HCT116 (cell line): Measurements from ENCODE around the gene METTL6. TPM values are rescaled to one million over a fixed set of nuclear protein-coding genes. Genes with fewer than 3 reads are reported as not detected.

Experiments used
- ATAC-seq: fragments of 200-7000 bp; cut with Tn5 transposase; 2 replicates; pipeline ENCODE4 v1.9.1; 2020; ENCODE audit warnings: mild to moderate bottlenecking, moderate library complexity
- BruUV-seq: library from RNA; stranded (reverse); fragments of 400-500 nt; replicated peaks from 2 replicates; lab custom pipeline; 2021; lab: Mats Ljungman, UMichigan
- CTCF ChIA-PET: fragments of 300-600 bp; sonication (Branson Sonifier 250); formaldehyde crosslinking; loops from one replicate; lab custom pipeline; 2021; ENCODE audit warnings: antibody characterized with exemption; lab: Charles Lee
- POLR2A ChIA-PET: fragments of 300-600, 350-600 bp; sonication (Branson Sonifier 250); formaldehyde crosslinking; loops from one replicate; lab custom pipeline; 2021; ENCODE audit warnings: antibody characterized with exemption; lab: Charles Lee
- RAD21 ChIA-PET, 2 experiments: fragments of 300-600 bp; sonication (Branson Sonifier 250); formaldehyde crosslinking; loops; one replicate each; lab custom pipeline; 2023; ENCODE audit warnings: low total read pairs in 2 of 2; ENCODE audit not compliant: uncharacterized antibody in 2 of 2, unreplicated experiment in 2 of 2, low non-redundant PET in 1 of 2; lab: Charles Lee
- DNase-seq: peaks from one replicate; pipeline ENCODE4 v3.0.0-alpha.2; 2010; ENCODE audit warnings: low read depth, low spot score
- H2AFZ ChIP-seq: fragments of 200-600 bp; shearing (Covaris generic), sonication (generic); 2 replicates; pipeline ENCODE4 v1.6.1; 2017; ENCODE audit warnings: low read depth, mixed run types, mixed read lengths, antibody characterized with exemption, low read length; ENCODE audit not compliant: poor library complexity, severe bottlenecking
- H3K27ac ChIP-seq: 2 replicates; pipeline ENCODE4 v1.5.1; 2012; ENCODE audit warnings: low read depth, low read length
- H3K27me3 ChIP-seq: fragments of 200-600 bp; sonication (generic); 2 replicates; pipeline ENCODE4 v1.6.1; 2016; ENCODE audit warnings: mixed run types, low read length, mixed read lengths; ENCODE audit not compliant: insufficient read depth
- H3K36me3 ChIP-seq, 2 experiments: fragments of 200-500 bp in 1 of 2; fragments of 200-600 bp in 1 of 2; sonication (Bioruptor generic) in 1 of 2; sonication (generic) in 1 of 2; 2 replicates each; pipeline versions ENCODE4 v1.5.1 to v1.6.1; 2014 to 2016; ENCODE audit warnings: low read length in 2 of 2, inconsistent platforms in 1 of 2, mixed read lengths in 1 of 2, mixed run types in 1 of 2; ENCODE audit not compliant: insufficient read depth in 2 of 2, control insufficient read depth in 1 of 2
- H3K4me1 ChIP-seq, 2 experiments: fragments of 200-600 bp in 1 of 2; sonication (generic) in 1 of 2; 2 replicates each; pipeline versions ENCODE4 v1.5.1 to v1.6.1; 2012 to 2017; ENCODE audit warnings: low read length in 2 of 2, inconsistent platforms in 1 of 2, mild to moderate bottlenecking in 1 of 2, mixed read lengths in 1 of 2, mixed run types in 1 of 2, moderate library complexity in 1 of 2; ENCODE audit not compliant: insufficient read depth in 2 of 2, control insufficient read depth in 1 of 2
- H3K4me2 ChIP-seq: fragments of 200-600 bp; sonication (generic); 2 replicates; pipeline ENCODE4 v1.6.1; 2017; ENCODE audit warnings: mixed run types, low read length, mixed read lengths
- H3K4me3 ChIP-seq, 2 experiments: fragments of 200-600 bp in 1 of 2; sonication (generic) in 1 of 2; replicated peaks in 1 of 2; 2 replicates each; pipeline ENCODE4 v1.5.1; 2011 to 2016; ENCODE audit warnings: low read length in 2 of 2, control low read depth in 1 of 2, low read depth in 1 of 2, mild to moderate bottlenecking in 1 of 2, mixed read lengths in 1 of 2, mixed run types in 1 of 2
- H3K79me2 ChIP-seq: fragments of 200-600 bp; sonication (generic); 2 replicates; pipeline ENCODE4 v1.6.1; 2017; ENCODE audit warnings: mild to moderate bottlenecking, mixed run types, low read length, moderate library complexity, mixed read lengths; ENCODE audit not compliant: insufficient read depth
- H3K9ac ChIP-seq: fragments of 200-600 bp; sonication (generic); 2 replicates; pipeline ENCODE4 v1.6.1; 2016; ENCODE audit warnings: low read length, mixed read lengths
- H3K9me2 ChIP-seq: fragments of 200-600 bp; sonication (generic), shearing (Covaris generic); 2 replicates; pipeline ENCODE4 v1.6.1; 2017; ENCODE audit warnings: mixed run types, mild to moderate bottlenecking, moderate library complexity; ENCODE audit not compliant: insufficient read depth
- H3K9me3 ChIP-seq, 2 experiments: fragments of 200-500 bp in 1 of 2; fragments of 200-600 bp in 1 of 2; sonication (Bioruptor generic) in 1 of 2; sonication (generic) in 1 of 2; 2 replicates each; pipeline ENCODE4 v1.6.1; 2014 to 2017; ENCODE audit warnings: low read length in 2 of 2, mixed read lengths in 2 of 2, inconsistent platforms in 1 of 2, low read depth in 1 of 2, mild to moderate bottlenecking in 1 of 2, mixed run types in 1 of 2, moderate library complexity in 1 of 2; ENCODE audit not compliant: control insufficient read depth in 1 of 2, insufficient read depth in 1 of 2
- H4K20me1 ChIP-seq: fragments of 200-600 bp; sonication (generic), shearing (Covaris generic); 2 replicates; pipeline ENCODE4 v1.6.1; 2017; ENCODE audit warnings: mixed run types, mild to moderate bottlenecking, moderate library complexity; ENCODE audit not compliant: insufficient read depth
- ELF1 ChIP-seq: IDR thresholded peaks from 2 replicates; pipeline ENCODE4 v1.6.1; 2012; ENCODE audit warnings: low read depth, borderline replicate concordance
- EZH2phosphoT487 ChIP-seq: fragments of 200-600 bp; IDR thresholded peaks from 2 replicates; pipeline ENCODE4 v1.6.1; 2018; ENCODE audit warnings: antibody characterized with exemption, borderline replicate concordance
- POLR2AphosphoS5 ChIP-seq: IDR thresholded peaks from 2 replicates; pipeline ENCODE4 v1.6.1; 2011; ENCODE audit warnings: mild to moderate bottlenecking, low read depth, low read length, moderate library complexity
- RAD21 ChIP-seq: IDR thresholded peaks from 2 replicates; pipeline ENCODE4 v1.6.1; 2012; ENCODE audit warnings: low read depth, mild to moderate bottlenecking
- YY1 ChIP-seq: IDR thresholded peaks from 2 replicates; pipeline ENCODE4 v1.6.1; 2011; ENCODE audit warnings: low read length, low read depth, moderate library complexity, mild to moderate bottlenecking; ENCODE audit not compliant: insufficient replicate concordance; ENCODE audit errors: extremely low read depth
- ZNF274 ChIP-seq: fragments of 200-500 bp; sonication (Bioruptor generic); IDR thresholded peaks from 2 replicates; pipeline ENCODE4 v1.6.1; 2014; ENCODE audit warnings: mild to moderate bottlenecking, low read depth, low read length, inconsistent platforms
- intact Hi-C: fragments of 100-400 bp; cut with micrococcal nuclease; formaldehyde crosslinking; loops from 2 replicates; pipeline ENCODE4 v1.10.0; 2022
- total RNA-seq: library from RNA; stranded (reverse); gene quantifications from one replicate; pipeline ENCODE4 v1.2.1, GENCODE V29; 2021; ENCODE audit not compliant: unreplicated experiment
- TF ChIP-seq, protein P1 (sequence below): IDR thresholded peaks from 2 replicates; pipeline ENCODE4 v1.6.1; 2012
- TF ChIP-seq, protein P2 (sequence below): IDR thresholded peaks from 2 replicates; pipeline ENCODE4 v1.6.1; 2012; ENCODE audit warnings: low read depth
- TF ChIP-seq, protein P3 (sequence below): IDR thresholded peaks from 2 replicates; pipeline ENCODE4 v1.6.1; 2011; ENCODE audit warnings: mild to moderate bottlenecking, low read length, moderate library complexity; ENCODE audit not compliant: insufficient replicate concordance; ENCODE audit errors: extremely low read depth

Gene METTL6
- total RNA-seq, 1 experiment from 2014 or later, result 14.7 TPM

DNA sequence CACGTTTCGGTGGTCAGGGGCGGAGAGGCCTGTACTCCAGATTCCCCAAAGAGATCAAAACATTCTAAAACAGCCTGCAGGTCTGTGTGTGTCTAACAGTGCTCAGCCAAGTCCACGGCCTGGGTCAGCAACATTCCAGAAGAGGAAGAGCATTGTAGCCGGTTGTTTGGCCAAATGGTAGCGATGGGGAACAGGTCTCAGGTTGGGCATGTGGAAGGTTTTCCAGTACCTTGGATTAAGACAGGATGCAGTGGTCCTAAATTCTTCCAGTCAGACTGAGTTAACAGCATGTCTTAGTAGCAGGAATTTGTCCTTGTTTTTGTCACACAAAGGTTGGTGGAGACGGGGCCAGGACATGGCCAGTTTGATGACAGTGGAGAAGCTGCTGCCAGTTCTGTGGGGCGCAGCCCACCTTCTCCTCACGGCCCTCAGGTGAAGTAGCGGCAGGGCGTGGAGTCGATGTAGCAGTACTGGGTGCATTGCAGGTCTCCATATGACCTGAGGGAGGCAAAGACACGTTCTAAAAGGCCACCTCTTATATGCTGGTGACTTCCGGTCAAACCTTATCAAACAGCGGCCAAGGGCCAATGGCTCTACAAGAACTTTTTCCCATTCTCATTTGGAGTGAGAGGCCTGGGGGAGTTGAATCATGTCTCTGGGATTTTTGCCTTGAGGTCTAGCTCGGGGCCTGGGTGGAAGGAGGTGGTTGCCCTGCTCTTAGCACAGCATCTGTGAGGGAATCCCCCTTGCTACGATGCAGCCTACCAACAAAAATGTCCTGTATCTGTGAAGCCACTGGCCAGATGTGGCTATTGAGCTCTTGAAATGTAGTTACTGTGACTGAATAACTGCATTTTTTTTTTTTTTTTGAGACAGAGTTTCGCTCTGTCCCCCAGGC, 24.1 kb upstream of the METTL6 start:
- TF ChIP-seq YY1 (no peak), ELF1 (no peak), EZH2phosphoT487 (no peak), ZNF274 (no peak), POLR2AphosphoS5 (no peak), RAD21 (no peak)
- TF ChIP-seq, protein P1, sequence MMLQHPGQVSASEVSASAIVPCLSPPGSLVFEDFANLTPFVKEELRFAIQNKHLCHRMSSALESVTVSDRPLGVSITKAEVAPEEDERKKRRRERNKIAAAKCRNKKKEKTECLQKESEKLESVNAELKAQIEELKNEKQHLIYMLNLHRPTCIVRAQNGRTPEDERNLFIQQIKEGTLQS, result no peak
- TF ChIP-seq, protein P2, sequence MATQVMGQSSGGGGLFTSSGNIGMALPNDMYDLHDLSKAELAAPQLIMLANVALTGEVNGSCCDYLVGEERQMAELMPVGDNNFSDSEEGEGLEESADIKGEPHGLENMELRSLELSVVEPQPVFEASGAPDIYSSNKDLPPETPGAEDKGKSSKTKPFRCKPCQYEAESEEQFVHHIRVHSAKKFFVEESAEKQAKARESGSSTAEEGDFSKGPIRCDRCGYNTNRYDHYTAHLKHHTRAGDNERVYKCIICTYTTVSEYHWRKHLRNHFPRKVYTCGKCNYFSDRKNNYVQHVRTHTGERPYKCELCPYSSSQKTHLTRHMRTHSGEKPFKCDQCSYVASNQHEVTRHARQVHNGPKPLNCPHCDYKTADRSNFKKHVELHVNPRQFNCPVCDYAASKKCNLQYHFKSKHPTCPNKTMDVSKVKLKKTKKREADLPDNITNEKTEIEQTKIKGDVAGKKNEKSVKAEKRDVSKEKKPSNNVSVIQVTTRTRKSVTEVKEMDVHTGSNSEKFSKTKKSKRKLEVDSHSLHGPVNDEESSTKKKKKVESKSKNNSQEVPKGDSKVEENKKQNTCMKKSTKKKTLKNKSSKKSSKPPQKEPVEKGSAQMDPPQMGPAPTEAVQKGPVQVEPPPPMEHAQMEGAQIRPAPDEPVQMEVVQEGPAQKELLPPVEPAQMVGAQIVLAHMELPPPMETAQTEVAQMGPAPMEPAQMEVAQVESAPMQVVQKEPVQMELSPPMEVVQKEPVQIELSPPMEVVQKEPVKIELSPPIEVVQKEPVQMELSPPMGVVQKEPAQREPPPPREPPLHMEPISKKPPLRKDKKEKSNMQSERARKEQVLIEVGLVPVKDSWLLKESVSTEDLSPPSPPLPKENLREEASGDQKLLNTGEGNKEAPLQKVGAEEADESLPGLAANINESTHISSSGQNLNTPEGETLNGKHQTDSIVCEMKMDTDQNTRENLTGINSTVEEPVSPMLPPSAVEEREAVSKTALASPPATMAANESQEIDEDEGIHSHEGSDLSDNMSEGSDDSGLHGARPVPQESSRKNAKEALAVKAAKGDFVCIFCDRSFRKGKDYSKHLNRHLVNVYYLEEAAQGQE, result no peak
- TF ChIP-seq, protein P3, sequence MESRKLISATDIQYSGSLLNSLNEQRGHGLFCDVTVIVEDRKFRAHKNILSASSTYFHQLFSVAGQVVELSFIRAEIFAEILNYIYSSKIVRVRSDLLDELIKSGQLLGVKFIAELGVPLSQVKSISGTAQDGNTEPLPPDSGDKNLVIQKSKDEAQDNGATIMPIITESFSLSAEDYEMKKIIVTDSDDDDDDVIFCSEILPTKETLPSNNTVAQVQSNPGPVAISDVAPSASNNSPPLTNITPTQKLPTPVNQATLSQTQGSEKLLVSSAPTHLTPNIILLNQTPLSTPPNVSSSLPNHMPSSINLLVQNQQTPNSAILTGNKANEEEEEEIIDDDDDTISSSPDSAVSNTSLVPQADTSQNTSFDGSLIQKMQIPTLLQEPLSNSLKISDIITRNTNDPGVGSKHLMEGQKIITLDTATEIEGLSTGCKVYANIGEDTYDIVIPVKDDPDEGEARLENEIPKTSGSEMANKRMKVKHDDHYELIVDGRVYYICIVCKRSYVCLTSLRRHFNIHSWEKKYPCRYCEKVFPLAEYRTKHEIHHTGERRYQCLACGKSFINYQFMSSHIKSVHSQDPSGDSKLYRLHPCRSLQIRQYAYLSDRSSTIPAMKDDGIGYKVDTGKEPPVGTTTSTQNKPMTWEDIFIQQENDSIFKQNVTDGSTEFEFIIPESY, result no peak
- TF ChIP-seq, all 23 proteins: peak for 0
- H3K4me3 ChIP-seq, result no peak overlapping the region
- no peak overlapping the region for H3K4me2 ChIP-seq
- H3K9ac ChIP-seq, result no peak overlapping the region
- H3K4me1 ChIP-seq, result no peaks in the 10 kb centered on the region
- H3K79me2 ChIP-seq, result no peaks in the 10 kb centered on the region
- no peaks in the 10 kb centered on the region for H3K9me3 ChIP-seq
- H4K20me1 ChIP-seq, result no peaks in the 10 kb centered on the region
- ATAC-seq (no peak), DNase-seq (no peak)
- H3K9me2 ChIP-seq, result no peaks in the 10 kb centered on the region
- BruUV-seq, result no TSS peak
- H3K27ac ChIP-seq, result no peak overlapping the region
- ChIA-PET CTCF (no interaction called here), POLR2A (no interaction called here), RAD21 (no interaction called here)
- H2AFZ ChIP-seq, result no peak overlapping the region
- H3K27me3 ChIP-seq, result no peaks in the 10 kb centered on the region
- no peaks in the 10 kb centered on the region for H3K36me3 ChIP-seq
- intact Hi-C loops, result no loop called here
